SK-N-SH treated with all-trans-retinoic acid at 6 μM for 48 hours (cell line): Measurements from ENCODE around the gene RCOR1.

Experiments
- ATAC-seq: fragments of 200-7000 bp; cut with Tn5 transposase; 3 replicates; pipeline ENCODE4 v1.9.1; 2020; ENCODE audit warnings: mild to moderate bottlenecking, moderate library complexity
- ARNTL ChIP-seq: fragments of 450-650 bp; formaldehyde crosslinking; IDR thresholded peaks from 2 replicates; pipeline ENCODE4 v1.5.0; 2020; ENCODE audit warnings: low read depth, mild to moderate bottlenecking, moderate library complexity, borderline replicate concordance
- BACH2 ChIP-seq: fragments of 250-450 bp; sonication (Bioruptor Pico); IDR thresholded peaks from 2 replicates; pipeline ENCODE4 v1.9.0; 2021; ENCODE audit warnings: mild to moderate bottlenecking, borderline replicate concordance
- CSDC2 ChIP-seq: fragments of 250-450 bp; sonication (Bioruptor Pico); IDR thresholded peaks from 2 replicates; pipeline ENCODE4 v1.5.0; 2020; ENCODE audit warnings: mild to moderate bottlenecking, moderate library complexity
- ESRRG ChIP-seq: fragments of 250-450 bp; sonication (Bioruptor Pico); IDR thresholded peaks from 2 replicates; pipeline ENCODE4 v1.6.1; 2021; ENCODE audit warnings: mild to moderate bottlenecking
- GLIS3 ChIP-seq: fragments of 250-450 bp; sonication (Bioruptor Pico); IDR thresholded peaks from 2 replicates; pipeline ENCODE4 v1.5.0; 2020; ENCODE audit warnings: mild to moderate bottlenecking, moderate library complexity
- ISL1 ChIP-seq: fragments of 250-450 bp; sonication (Bioruptor Pico); IDR thresholded peaks from 2 replicates; pipeline ENCODE4 v2.1.2; 2022; ENCODE audit warnings: mild to moderate bottlenecking, moderate library complexity
- PPARA ChIP-seq: fragments of 250-450 bp; sonication (Bioruptor Pico); IDR thresholded peaks from 2 replicates; pipeline ENCODE4 v1.5.0; 2020; ENCODE audit warnings: mild to moderate bottlenecking, borderline replicate concordance
- RARB ChIP-seq: fragments of 250-450 bp; sonication (Bioruptor Pico); IDR thresholded peaks from 2 replicates; pipeline ENCODE4 v1.8.0; 2021; ENCODE audit warnings: mild to moderate bottlenecking, moderate library complexity
- TCF4 ChIP-seq: fragments of 250-450 bp; sonication (Bioruptor Pico); IDR thresholded peaks from 2 replicates; pipeline ENCODE4 v1.8.0; 2021; ENCODE audit warnings: mild to moderate bottlenecking, moderate library complexity, borderline replicate concordance
- TOX ChIP-seq: fragments of 250-450 bp; sonication (Bioruptor Pico); IDR thresholded peaks from 2 replicates; pipeline ENCODE4 v1.8.0; 2021; ENCODE audit warnings: mild to moderate bottlenecking, moderate library complexity, borderline replicate concordance
- ZC3H10 ChIP-seq: fragments of 250-450 bp; sonication (Bioruptor Pico); IDR thresholded peaks from 2 replicates; pipeline ENCODE4 v1.5.1; 2021; ENCODE audit warnings: mild to moderate bottlenecking, moderate library complexity
- ZFP3 ChIP-seq: fragments of 250-450 bp; sonication (Bioruptor Pico); IDR thresholded peaks from 2 replicates; pipeline ENCODE4 v1.5.0; 2020; ENCODE audit warnings: mild to moderate bottlenecking, moderate library complexity
- ZFP30 ChIP-seq: fragments of 450-650 bp; formaldehyde crosslinking; IDR thresholded peaks from 2 replicates; pipeline ENCODE4 v1.5.0; 2022; ENCODE audit warnings: mild to moderate bottlenecking, moderate library complexity
- ZNF565 ChIP-seq: fragments of 450-650 bp; formaldehyde crosslinking; conservative IDR thresholded peaks from 2 replicates; pipeline ENCODE4 v1.5.0; 2020; ENCODE audit warnings: low read depth, mild to moderate bottlenecking, moderate library complexity
- ZNF70 ChIP-seq: fragments of 450-650 bp; formaldehyde crosslinking; IDR thresholded peaks from 2 replicates; pipeline ENCODE4 v1.5.0; 2020; ENCODE audit warnings: mild to moderate bottlenecking, moderate library complexity
- ZNF8 ChIP-seq: fragments of 450-650 bp; formaldehyde crosslinking; IDR thresholded peaks from 2 replicates; pipeline ENCODE4 v1.5.0; 2020; ENCODE audit warnings: mild to moderate bottlenecking, moderate library complexity
- TF ChIP-seq, protein P1 (sequence below): fragments of 250-450 bp; sonication (Bioruptor Pico); IDR thresholded peaks from 2 replicates; pipeline ENCODE4 v1.8.0; 2020; ENCODE audit warnings: mild to moderate bottlenecking, moderate library complexity, borderline replicate concordance
- TF ChIP-seq, protein P2 (sequence below): fragments of 250-450 bp; sonication (Bioruptor Pico); IDR thresholded peaks from 2 replicates; pipeline ENCODE4 v1.8.0; 2021; ENCODE audit warnings: low read depth, mild to moderate bottlenecking, moderate library complexity, borderline replicate concordance
- TF ChIP-seq, protein P3 (sequence below): fragments of 250-450 bp; sonication (Bioruptor Pico); IDR thresholded peaks from 2 replicates; pipeline ENCODE4 v1.5.1; 2021; ENCODE audit warnings: mild to moderate bottlenecking, moderate library complexity
- TF ChIP-seq, protein P4 (sequence below): fragments of 250-450 bp; sonication (Bioruptor Pico); IDR thresholded peaks from 2 replicates; pipeline ENCODE4 v1.5.0; 2020; ENCODE audit warnings: mild to moderate bottlenecking, moderate library complexity

RCOR1 gene

DNA sequence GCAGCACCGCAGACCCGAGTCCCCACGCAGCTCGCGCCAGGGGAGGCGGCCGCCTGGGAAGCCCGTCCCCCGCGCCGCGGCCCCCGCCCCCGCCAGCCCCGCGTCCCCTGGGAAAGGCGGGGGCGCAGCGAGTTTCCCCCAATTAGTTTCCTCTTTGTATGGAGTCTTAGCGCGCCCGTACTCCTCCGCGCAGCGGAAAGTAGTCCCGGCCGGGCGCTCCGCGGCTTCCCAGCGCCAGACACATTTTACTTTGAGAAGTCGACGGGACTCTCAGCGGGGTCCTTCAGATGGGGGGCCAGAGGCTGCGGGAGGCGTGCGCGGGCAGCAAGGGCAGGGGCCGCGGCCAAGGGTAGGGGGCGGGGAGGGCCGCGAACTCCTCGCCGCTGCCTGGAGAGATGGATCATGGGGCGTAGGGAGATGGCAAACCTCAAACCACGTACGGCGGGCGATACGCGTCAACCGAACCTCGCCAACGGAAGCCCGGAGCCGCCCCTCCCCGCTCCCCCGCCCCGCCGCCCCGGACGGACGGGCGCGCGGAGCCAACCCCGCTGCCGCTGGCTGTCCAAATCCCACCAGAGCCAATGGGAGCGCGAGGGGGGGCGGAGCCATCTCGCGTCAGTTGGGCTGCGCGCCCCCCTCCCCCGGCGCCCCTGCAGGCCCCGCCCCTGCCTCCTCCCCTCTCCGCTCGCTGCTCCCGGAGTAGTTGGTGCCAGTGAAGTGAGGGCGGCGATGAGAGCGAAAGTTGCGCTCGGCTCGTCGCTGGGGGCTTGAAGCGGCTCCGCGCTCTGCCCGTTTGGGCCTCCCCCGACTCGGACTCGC lies at the start of gene RCOR1:
Gene RCOR1 (plus strand): TSS at position 706 of the 819 bp plus-strand sequence. CDS start 238 bp downstream, outside the sequence.
- TF ChIP-seq ZFP30 (CRISPR knock-in tag) = no peak
- peak; percentile 65; the same call in 1 of the 2 replicates for TF ChIP-seq ZFP3 (CRISPR knock-in tag)
- TF ChIP-seq, protein P1, sequence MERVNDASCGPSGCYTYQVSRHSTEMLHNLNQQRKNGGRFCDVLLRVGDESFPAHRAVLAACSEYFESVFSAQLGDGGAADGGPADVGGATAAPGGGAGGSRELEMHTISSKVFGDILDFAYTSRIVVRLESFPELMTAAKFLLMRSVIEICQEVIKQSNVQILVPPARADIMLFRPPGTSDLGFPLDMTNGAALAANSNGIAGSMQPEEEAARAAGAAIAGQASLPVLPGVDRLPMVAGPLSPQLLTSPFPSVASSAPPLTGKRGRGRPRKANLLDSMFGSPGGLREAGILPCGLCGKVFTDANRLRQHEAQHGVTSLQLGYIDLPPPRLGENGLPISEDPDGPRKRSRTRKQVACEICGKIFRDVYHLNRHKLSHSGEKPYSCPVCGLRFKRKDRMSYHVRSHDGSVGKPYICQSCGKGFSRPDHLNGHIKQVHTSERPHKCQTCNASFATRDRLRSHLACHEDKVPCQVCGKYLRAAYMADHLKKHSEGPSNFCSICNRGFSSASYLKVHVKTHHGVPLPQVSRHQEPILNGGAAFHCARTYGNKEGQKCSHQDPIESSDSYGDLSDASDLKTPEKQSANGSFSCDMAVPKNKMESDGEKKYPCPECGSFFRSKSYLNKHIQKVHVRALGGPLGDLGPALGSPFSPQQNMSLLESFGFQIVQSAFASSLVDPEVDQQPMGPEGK (CRISPR knock-in tag) = peak; percentile 94
- TF ChIP-seq, protein P2, sequence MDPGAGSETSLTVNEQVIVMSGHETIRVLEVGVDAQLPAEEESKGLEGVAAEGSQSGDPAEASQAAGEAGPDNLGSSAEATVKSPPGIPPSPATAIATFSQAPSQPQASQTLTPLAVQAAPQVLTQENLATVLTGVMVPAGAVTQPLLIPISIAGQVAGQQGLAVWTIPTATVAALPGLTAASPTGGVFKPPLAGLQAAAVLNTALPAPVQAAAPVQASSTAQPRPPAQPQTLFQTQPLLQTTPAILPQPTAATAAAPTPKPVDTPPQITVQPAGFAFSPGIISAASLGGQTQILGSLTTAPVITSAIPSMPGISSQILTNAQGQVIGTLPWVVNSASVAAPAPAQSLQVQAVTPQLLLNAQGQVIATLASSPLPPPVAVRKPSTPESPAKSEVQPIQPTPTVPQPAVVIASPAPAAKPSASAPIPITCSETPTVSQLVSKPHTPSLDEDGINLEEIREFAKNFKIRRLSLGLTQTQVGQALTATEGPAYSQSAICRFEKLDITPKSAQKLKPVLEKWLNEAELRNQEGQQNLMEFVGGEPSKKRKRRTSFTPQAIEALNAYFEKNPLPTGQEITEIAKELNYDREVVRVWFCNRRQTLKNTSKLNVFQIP = 0 out of 2 replicates have a peak, but pooled peaks have one; percentile 67
- TF ChIP-seq ZNF70 (CRISPR knock-in tag) = no peak
- TF ChIP-seq TCF4 = 0 out of 2 replicates have a peak, but pooled peaks have one; percentile 31
- TF ChIP-seq ISL1 (CRISPR knock-in tag) = 0 out of 2 replicates have a peak, but pooled peaks have one; percentile 35
- ATAC-seq = peak; percentile 85

DNA sequence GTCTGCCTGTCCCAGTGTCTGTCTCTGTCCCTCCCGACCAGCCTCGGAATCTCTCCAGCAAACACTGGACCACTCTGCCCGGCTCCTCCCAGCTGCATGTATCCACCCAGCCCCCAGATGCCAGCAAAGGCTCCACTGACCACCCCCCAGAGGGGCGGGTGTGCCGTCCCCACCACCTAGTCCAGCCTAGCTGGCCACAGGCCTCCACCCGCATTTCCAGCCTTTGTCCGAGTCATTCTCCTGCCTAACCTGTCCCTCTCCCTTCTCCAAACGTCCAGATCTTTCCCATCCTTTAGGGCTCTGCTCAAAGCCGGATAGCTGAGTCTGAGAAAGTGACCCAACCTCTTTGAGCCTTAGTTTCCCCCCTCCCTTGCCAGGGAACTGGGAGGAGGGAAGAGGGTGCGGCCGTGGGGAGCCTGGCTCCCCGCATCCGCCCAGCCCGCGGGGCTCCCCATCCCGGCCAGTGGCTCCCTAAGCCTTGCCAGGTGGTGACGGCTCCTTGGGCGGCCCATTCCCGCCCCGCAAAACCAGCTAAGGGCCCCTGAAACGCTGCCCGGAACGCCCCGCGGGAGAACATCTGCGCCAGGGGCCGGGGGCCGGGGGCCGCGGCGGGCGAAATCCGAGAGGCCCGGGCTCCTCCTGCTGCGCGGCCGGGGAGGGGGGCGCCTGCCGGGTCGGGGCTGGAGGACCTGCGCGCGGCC lies 48.3 kb upstream of the RCOR1 start:
- TF ChIP-seq PPARA (no peak), GLIS3 (no peak), ZNF70 (CRISPR knock-in tag) (no peak)
- TF ChIP-seq, protein P2 = no peak
- no peak for ATAC-seq

DNA sequence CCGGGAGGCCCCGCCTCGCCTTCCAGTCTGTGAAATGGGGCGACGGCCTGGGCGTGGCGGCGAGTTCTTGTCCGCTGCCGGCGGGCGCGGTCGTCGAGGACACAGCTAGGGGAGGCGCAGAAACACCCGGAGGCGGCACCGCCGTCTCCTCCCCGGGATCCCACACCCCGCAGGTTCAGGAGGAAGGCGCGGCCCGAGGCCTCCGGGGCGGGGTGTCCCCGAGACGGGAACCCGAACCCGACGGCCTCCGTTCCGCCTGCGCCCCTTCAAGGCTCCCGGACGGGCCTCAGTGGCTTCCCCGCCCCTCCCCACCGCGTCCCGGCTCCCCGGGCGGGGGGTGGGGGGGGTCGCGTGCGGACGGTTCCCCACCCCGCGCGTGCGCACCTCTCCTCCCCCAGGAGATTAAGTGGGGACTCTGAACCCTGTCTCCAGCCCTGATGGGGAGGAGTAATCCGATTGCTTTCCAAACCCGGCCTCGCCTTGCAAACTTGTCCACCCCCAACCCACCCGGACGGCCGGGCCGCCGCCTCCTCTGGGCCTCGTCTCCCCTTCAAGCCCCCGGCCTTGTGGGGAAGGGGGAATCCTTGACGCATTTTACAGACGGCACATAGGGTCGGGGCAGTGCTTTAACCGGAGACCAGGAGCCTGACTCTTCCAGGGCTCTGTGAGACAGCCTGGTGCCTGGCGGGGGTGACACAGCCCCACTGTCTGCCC lies 47.5 kb upstream of the RCOR1 start:
- TF ChIP-seq GLIS3 = no peak
- TF ChIP-seq ISL1 (CRISPR knock-in tag) = no peak
- TF ChIP-seq ZNF8 = no peak
- TF ChIP-seq ZFP30 (CRISPR knock-in tag) = no peak
- TF ChIP-seq TOX (CRISPR knock-in tag) = no peak
- TF ChIP-seq, protein P1 (CRISPR knock-in tag) = no peak
- no peak for TF ChIP-seq ESRRG (CRISPR knock-in tag)
- TF ChIP-seq ZFP3 (CRISPR knock-in tag) = no peak
- TF ChIP-seq ZNF565 (CRISPR knock-in tag) = no peak
- TF ChIP-seq RARB (CRISPR knock-in tag) = no peak
- TF ChIP-seq TCF4 = no peak
- no peak for TF ChIP-seq CSDC2 (CRISPR knock-in tag)
- TF ChIP-seq, protein P3, sequence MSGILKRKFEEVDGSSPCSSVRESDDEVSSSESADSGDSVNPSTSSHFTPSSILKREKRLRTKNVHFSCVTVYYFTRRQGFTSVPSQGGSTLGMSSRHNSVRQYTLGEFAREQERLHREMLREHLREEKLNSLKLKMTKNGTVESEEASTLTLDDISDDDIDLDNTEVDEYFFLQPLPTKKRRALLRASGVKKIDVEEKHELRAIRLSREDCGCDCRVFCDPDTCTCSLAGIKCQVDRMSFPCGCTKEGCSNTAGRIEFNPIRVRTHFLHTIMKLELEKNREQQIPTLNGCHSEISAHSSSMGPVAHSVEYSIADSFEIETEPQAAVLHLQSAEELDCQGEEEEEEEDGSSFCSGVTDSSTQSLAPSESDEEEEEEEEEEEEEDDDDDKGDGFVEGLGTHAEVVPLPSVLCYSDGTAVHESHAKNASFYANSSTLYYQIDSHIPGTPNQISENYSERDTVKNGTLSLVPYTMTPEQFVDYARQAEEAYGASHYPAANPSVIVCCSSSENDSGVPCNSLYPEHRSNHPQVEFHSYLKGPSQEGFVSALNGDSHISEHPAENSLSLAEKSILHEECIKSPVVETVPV (CRISPR knock-in tag) = no peak
- no peak for TF ChIP-seq ARNTL (CRISPR knock-in tag)
- TF ChIP-seq ZC3H10 = no peak
- no peak for TF ChIP-seq BACH2 (CRISPR knock-in tag)
- TF ChIP-seq, protein P2 = no peak
- TF ChIP-seq, protein P4, sequence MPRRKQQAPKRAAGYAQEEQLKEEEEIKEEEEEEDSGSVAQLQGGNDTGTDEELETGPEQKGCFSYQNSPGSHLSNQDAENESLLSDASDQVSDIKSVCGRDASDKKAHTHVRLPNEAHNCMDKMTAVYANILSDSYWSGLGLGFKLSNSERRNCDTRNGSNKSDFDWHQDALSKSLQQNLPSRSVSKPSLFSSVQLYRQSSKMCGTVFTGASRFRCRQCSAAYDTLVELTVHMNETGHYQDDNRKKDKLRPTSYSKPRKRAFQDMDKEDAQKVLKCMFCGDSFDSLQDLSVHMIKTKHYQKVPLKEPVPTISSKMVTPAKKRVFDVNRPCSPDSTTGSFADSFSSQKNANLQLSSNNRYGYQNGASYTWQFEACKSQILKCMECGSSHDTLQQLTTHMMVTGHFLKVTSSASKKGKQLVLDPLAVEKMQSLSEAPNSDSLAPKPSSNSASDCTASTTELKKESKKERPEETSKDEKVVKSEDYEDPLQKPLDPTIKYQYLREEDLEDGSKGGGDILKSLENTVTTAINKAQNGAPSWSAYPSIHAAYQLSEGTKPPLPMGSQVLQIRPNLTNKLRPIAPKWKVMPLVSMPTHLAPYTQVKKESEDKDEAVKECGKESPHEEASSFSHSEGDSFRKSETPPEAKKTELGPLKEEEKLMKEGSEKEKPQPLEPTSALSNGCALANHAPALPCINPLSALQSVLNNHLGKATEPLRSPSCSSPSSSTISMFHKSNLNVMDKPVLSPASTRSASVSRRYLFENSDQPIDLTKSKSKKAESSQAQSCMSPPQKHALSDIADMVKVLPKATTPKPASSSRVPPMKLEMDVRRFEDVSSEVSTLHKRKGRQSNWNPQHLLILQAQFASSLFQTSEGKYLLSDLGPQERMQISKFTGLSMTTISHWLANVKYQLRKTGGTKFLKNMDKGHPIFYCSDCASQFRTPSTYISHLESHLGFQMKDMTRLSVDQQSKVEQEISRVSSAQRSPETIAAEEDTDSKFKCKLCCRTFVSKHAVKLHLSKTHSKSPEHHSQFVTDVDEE (CRISPR knock-in tag) = no peak

More for the DNA sequence above, 47.5 kb upstream of the RCOR1 start:
- ATAC-seq = no peak
